HepG2 (cell line): Measurements from ENCODE around the gene TNPO3. TPM values are rescaled to one million over a fixed set of nuclear protein-coding genes. Genes with fewer than 3 reads are reported as not detected.

Source experiments
- ATAC-seq: fragments of 200-7000 bp; cut with Tn5 transposase; 3 replicates; pipeline ENCODE4 v1.9.1; 2020; ENCODE audit warnings: mild to moderate bottlenecking, moderate library complexity
- BruUV-seq: library from RNA; stranded (reverse); fragments of 400-500 nt; replicated peaks from 2 replicates; lab custom pipeline; 2021; lab: Mats Ljungman, UMichigan
- CTCF ChIA-PET: fragments of 300-600 bp; formaldehyde crosslinking; extraction: SDS; loops from one replicate; lab custom pipeline; 2021; ENCODE audit warnings: low total read pairs, inconsistent platforms, low intra/inter-chr PET ratio; lab: Yijun Ruan, JAX
- POLR2A ChIA-PET: fragments of 350-600 bp; sonication (Branson Sonifier 250); formaldehyde crosslinking; loops from one replicate; lab custom pipeline; 2020; ENCODE audit warnings: antibody characterized with exemption, inconsistent platforms; lab: Yijun Ruan, JAX
- DNase-seq: peaks from one replicate; pipeline ENCODE4 v3.0.0-alpha.2; 2015; ENCODE audit warnings: low spot score
- FAIRE-seq: peaks from 3 replicates; lab custom pipeline; 2011; peaks lifted over from hg19 to GRCh38; lab: Jason Lieb, UNC
- H2AFZ ChIP-seq: one replicate; pipeline ENCODE4 v1.6.1; 2011; ENCODE audit warnings: low read length, inconsistent platforms
- H3K27ac ChIP-seq: fragments of 300-600 bp; 3 replicates; pipeline ENCODE4 v1.8.0; 2011; ENCODE audit warnings: mixed run types, mild to moderate bottlenecking, mixed read lengths, low read length, inconsistent platforms; ENCODE audit not compliant: insufficient read depth; ENCODE audit errors: extremely low read length
- H3K27me3 ChIP-seq, 2 experiments: fragments of 200-600 bp in 1 of 2; 2 replicates in 1 of 2; 3 replicates in 1 of 2; pipeline versions ENCODE4 v1.6.0 to v1.8.0; 2011; ENCODE audit warnings: low read length in 2 of 2, mild to moderate bottlenecking in 2 of 2, moderate library complexity in 2 of 2, inconsistent platforms in 1 of 2; ENCODE audit not compliant: insufficient read depth in 2 of 2, control insufficient read depth in 1 of 2
- H3K36me3 ChIP-seq, 2 experiments: fragments of 200-600 bp in 1 of 2; replicated peaks in 1 of 2; 2 replicates in 1 of 2; 3 replicates in 1 of 2; pipeline versions ENCODE4 v1.5.1 to v1.8.0; 2011; ENCODE audit warnings: low read length in 2 of 2, inconsistent platforms in 1 of 2; ENCODE audit not compliant: insufficient read depth in 2 of 2, control insufficient read depth in 1 of 2
- H3K4me1 ChIP-seq: 2 replicates; pipeline ENCODE4 v1.5.1; 2012; ENCODE audit warnings: low read length, inconsistent platforms; ENCODE audit not compliant: insufficient read depth
- H3K4me2 ChIP-seq: 2 replicates; pipeline ENCODE4 v1.6.0; 2011; ENCODE audit warnings: low read depth, low read length, inconsistent platforms
- H3K4me3 ChIP-seq, 3 experiments: fragments of 200-600 bp in 1 of 3; sonication (generic), shearing (Covaris generic) in 1 of 3; replicated peaks in 1 of 3; 2 replicates each; pipeline ENCODE4 v1.5.1; 2011 to 2016; ENCODE audit warnings: low read length in 3 of 3, inconsistent platforms in 2 of 3, low read depth in 2 of 3, mild to moderate bottlenecking in 2 of 3, control low read depth in 1 of 3, mixed read lengths in 1 of 3; ENCODE audit not compliant: insufficient read depth in 1 of 3
- H3K79me2 ChIP-seq: one replicate; pipeline ENCODE4 v1.6.1; 2011; ENCODE audit warnings: low read length, inconsistent platforms; ENCODE audit not compliant: insufficient read depth
- H3K9ac ChIP-seq: 2 replicates; pipeline ENCODE4 v1.6.0; 2011; ENCODE audit warnings: mild to moderate bottlenecking, low read depth, low read length, inconsistent platforms; ENCODE audit not compliant: insufficient read depth
- H3K9me3 ChIP-seq: 2 replicates; pipeline ENCODE4 v1.5.1; 2012; ENCODE audit warnings: mild to moderate bottlenecking, low read length
- H4K20me1 ChIP-seq: 2 replicates; pipeline ENCODE4 v1.6.0; 2011; ENCODE audit warnings: inconsistent platforms, mild to moderate bottlenecking, low read length, moderate library complexity; ENCODE audit not compliant: insufficient read depth
- HNRNPLL ChIP-seq: fragments of 200-400 bp; formaldehyde crosslinking; IDR thresholded peaks from 2 replicates; pipeline ENCODE4 v1.6.1; 2017; ENCODE audit warnings: mild to moderate bottlenecking, low read depth, low read length; ENCODE audit not compliant: poor library complexity, severe bottlenecking
- KDM5B ChIP-seq: sonication (generic); formaldehyde crosslinking; IDR thresholded peaks from 2 replicates; pipeline ENCODE4 v1.4.0; 2020; ENCODE audit warnings: missing genetic modification reagents, mild to moderate bottlenecking, borderline replicate concordance
- NCOR1 ChIP-seq: fragments of 200-600 bp; sonication (generic); IDR thresholded peaks from 2 replicates; pipeline ENCODE4 v1.7.0; 2017; ENCODE audit warnings: antibody characterized with exemption, low read length, borderline replicate concordance
- ZSCAN21 ChIP-seq: sonication (generic); formaldehyde crosslinking; IDR thresholded peaks from 2 replicates; pipeline ENCODE4 v1.8.0; 2022; ENCODE audit warnings: mild to moderate bottlenecking, missing genetic modification reagents, moderate library complexity, borderline replicate concordance
- WGBS: methylation state at CpG from one replicate; pipeline ENCODE4 v1.1.6; 2017; ENCODE audit warnings: low lambda C conversion rate; 5-methylcytosine and 5-hydroxymethylcytosine counted together
- in situ Hi-C: cut with HindIII; loops from 2 replicates; pipeline ENCODE4 v1.10.0; 2017; ENCODE audit warnings: low pct_unique_long_range_greater_than_20kb; ENCODE audit not compliant: extremely low pct_ligation_motif_present
- intact Hi-C: fragments of 100-400 bp; cut with micrococcal nuclease; formaldehyde crosslinking; loops from one replicate; pipeline ENCODE4 v1.10.0; 2022; ENCODE audit not compliant: unreplicated experiment
- polyA plus RNA-seq, 8 experiments: library from polyadenylated mRNA; depleted of rRNA in 3 of 8; stranded (reverse) in 7 of 8; unstranded in 1 of 8; fragments of >200 nt; fragmentation: Illumina TruSeq in 4 of 8; extraction: Trizol in 4 of 8; gene quantifications; 2 replicates each; pipeline versions ENCODE4 v1.2.1 to v1.2.3, GENCODE V29; 2011 to 2016; ENCODE audit warnings: low read depth in 4 of 8, missing spikeins in 1 of 8, mixed read lengths in 1 of 8; ENCODE audit not compliant: insufficient read depth in 1 of 8
- total RNA-seq, 5 experiments: library from RNA; depleted of rRNA; stranded (reverse); fragments of >200 nt; fragmentation: Illumina TruSeq; extraction: Trizol; gene quantifications; 2 replicates each; pipeline ENCODE4 v1.2.3, GENCODE V29; 2016; ENCODE audit warnings: low read depth in 1 of 5
- TF ChIP-seq, protein P1 (sequence below): IDR thresholded peaks from 2 replicates; pipeline ENCODE4 v1.6.1; 2016
- TF ChIP-seq, protein P2 (sequence below): sonication (generic); formaldehyde crosslinking; IDR thresholded peaks from 2 replicates; pipeline ENCODE4 v1.8.1; 2023; ENCODE audit warnings: missing genetic modification reagents, inconsistent platforms, borderline replicate concordance
- TF ChIP-seq, protein P3 (sequence below): sonication (generic); formaldehyde crosslinking; IDR thresholded peaks from 2 replicates; pipeline ENCODE4 v1.5.0; 2020; ENCODE audit warnings: mild to moderate bottlenecking, missing genetic modification reagents
- TF ChIP-seq, protein P4 (sequence below): sonication (generic); formaldehyde crosslinking; IDR thresholded peaks from 2 replicates; pipeline ENCODE4 v1.8.0; 2022; ENCODE audit warnings: mild to moderate bottlenecking, missing genetic modification reagents

Gene TNPO3
- total and polyA plus RNA-seq, 2 of the 13 experiments (the other 11 are each of a cell fraction or from before 2014, with no cell fraction given) = 23.8 to 44.6 TPM

DNA sequence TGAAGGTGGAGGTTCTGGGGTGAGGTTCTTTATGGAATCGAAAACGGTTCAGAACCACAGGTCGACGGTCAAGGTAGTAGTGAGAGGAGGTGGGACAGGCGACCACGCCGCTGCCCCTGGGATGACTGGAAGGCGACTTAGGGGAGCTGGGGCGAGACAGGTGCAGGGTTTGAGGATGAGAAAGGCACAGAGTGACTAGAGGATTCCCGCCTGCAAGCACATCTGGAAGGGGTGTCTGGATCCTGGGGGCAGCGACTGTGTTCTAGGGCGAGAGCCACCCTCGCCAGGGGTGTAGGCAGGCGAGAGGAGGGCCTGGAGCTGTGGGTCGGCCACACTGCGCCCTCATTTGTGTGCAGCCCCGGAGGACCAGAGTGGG, 117.7 kb downstream of the TNPO3 start:
- 0 out of 2 replicates have a peak, but pooled peaks have one; percentile 7 for TF ChIP-seq KDM5B
- TF ChIP-seq, protein P1, sequence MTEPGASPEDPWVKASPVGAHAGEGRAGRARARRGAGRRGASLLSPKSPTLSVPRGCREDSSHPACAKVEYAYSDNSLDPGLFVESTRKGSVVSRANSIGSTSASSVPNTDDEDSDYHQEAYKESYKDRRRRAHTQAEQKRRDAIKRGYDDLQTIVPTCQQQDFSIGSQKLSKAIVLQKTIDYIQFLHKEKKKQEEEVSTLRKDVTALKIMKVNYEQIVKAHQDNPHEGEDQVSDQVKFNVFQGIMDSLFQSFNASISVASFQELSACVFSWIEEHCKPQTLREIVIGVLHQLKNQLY (CRISPR knock-in tag) = no peak
- TF ChIP-seq, protein P2, sequence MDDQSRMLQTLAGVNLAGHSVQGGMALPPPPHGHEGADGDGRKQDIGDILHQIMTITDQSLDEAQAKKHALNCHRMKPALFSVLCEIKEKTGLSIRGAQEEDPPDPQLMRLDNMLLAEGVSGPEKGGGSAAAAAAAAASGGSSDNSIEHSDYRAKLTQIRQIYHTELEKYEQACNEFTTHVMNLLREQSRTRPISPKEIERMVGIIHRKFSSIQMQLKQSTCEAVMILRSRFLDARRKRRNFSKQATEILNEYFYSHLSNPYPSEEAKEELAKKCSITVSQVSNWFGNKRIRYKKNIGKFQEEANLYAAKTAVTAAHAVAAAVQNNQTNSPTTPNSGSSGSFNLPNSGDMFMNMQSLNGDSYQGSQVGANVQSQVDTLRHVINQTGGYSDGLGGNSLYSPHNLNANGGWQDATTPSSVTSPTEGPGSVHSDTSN (CRISPR knock-in tag) = no peak
- TF ChIP-seq ZSCAN21 = 0 out of 2 replicates have a peak, but pooled peaks have one; percentile 13
- TF ChIP-seq NCOR1 = no peak
- peak; percentile 7 for TF ChIP-seq HNRNPLL
- TF ChIP-seq, protein P3, sequence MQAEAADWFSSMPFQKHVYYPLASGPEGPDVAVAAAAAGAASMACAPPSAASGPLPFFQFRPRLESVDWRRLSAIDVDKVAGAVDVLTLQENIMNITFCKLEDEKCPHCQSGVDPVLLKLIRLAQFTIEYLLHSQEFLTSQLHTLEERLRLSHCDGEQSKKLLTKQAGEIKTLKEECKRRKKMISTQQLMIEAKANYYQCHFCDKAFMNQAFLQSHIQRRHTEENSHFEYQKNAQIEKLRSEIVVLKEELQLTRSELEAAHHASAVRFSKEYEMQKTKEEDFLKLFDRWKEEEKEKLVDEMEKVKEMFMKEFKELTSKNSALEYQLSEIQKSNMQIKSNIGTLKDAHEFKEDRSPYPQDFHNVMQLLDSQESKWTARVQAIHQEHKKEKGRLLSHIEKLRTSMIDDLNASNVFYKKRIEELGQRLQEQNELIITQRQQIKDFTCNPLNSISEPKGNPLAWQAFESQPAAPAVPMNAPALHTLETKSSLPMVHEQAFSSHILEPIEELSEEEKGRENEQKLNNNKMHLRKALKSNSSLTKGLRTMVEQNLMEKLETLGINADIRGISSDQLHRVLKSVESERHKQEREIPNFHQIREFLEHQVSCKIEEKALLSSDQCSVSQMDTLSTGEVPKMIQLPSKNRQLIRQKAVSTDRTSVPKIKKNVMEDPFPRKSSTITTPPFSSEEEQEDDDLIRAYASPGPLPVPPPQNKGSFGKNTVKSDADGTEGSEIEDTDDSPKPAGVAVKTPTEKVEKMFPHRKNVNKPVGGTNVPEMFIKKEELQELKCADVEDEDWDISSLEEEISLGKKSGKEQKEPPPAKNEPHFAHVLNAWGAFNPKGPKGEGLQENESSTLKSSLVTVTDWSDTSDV (CRISPR knock-in tag) = no peak
- TF ChIP-seq, protein P4, sequence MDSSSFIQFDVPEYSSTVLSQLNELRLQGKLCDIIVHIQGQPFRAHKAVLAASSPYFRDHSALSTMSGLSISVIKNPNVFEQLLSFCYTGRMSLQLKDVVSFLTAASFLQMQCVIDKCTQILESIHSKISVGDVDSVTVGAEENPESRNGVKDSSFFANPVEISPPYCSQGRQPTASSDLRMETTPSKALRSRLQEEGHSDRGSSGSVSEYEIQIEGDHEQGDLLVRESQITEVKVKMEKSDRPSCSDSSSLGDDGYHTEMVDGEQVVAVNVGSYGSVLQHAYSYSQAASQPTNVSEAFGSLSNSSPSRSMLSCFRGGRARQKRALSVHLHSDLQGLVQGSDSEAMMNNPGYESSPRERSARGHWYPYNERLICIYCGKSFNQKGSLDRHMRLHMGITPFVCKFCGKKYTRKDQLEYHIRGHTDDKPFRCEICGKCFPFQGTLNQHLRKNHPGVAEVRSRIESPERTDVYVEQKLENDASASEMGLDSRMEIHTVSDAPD = no peak
- no TSS peak for BruUV-seq
- no peaks in the 10 kb centered on the region for H3K36me3 ChIP-seq
- no peak overlapping the region for H3K9ac ChIP-seq
- H3K4me3 ChIP-seq = peak overlapping the region; percentile 56 to 75 (median 57); a peak in 4 of 6 replicates
- in situ Hi-C loops (no loop called here), intact Hi-C loops (loop anchor here (2.0 kb wide), 1 partner anchor 32 kb away; no protein-coding TSS in a partner anchor)
- ChIA-PET CTCF (no interaction called here), POLR2A (no interaction called here)
- no peaks in the 10 kb centered on the region for H4K20me1 ChIP-seq
- DNase-seq (no peak), FAIRE-seq (no peak), ATAC-seq (no peak)
- peaks cover 1 to 35% of the 10 kb centered on the region in 2 experiments for H3K27me3 ChIP-seq
- no peak overlapping the region for H2AFZ ChIP-seq
- 41% methylated on average over 14 of the region's 17 CpGs for WGBS
- peaks cover 79% of the 10 kb centered on the region for H3K4me1 ChIP-seq
- peak overlapping the region; percentile 92 for H3K4me2 ChIP-seq
- H3K79me2 ChIP-seq = no peaks in the 10 kb centered on the region
- no peak overlapping the region for H3K27ac ChIP-seq
- H3K9me3 ChIP-seq = no peaks in the 10 kb centered on the region
